WTC11 (cell line): ENCODE results near the gene CHPF. TPM values are rescaled to one million over a fixed set of nuclear protein-coding genes. Genes with fewer than 3 reads are reported as not detected.
A peak's percentile ranks its signal among the peaks of the same experiment; 100 is the strongest.

Experiments used
- AR ChIP-seq: fragments of 250-450 bp; sonication (Bioruptor Pico); IDR thresholded peaks from 2 replicates; pipeline ENCODE4 v1.9.0; 2021; ENCODE audit warnings: mild to moderate bottlenecking
- ATF1 ChIP-seq: sonication (generic); formaldehyde crosslinking; IDR thresholded peaks from 2 replicates; pipeline ENCODE4 v1.8.1; 2023; ENCODE audit warnings: mild to moderate bottlenecking, moderate library complexity, missing genetic modification reagents
- ATF2 ChIP-seq: sonication (generic); formaldehyde crosslinking; IDR thresholded peaks from 2 replicates; pipeline ENCODE4 v1.8.1; 2022; ENCODE audit warnings: low read depth, missing genetic modification reagents, borderline replicate concordance
- CREB1 ChIP-seq: sonication (generic); formaldehyde crosslinking; IDR thresholded peaks from 2 replicates; pipeline ENCODE4 v1.8.0; 2023; ENCODE audit warnings: mild to moderate bottlenecking, missing genetic modification reagents
- FOXJ3 ChIP-seq: sonication (generic); formaldehyde crosslinking; IDR thresholded peaks from 2 replicates; pipeline ENCODE4 v1.9.0; 2021; ENCODE audit warnings: missing genetic modification reagents, mild to moderate bottlenecking, borderline replicate concordance
- FOXK1 ChIP-seq: sonication (generic); formaldehyde crosslinking; IDR thresholded peaks from 2 replicates; pipeline ENCODE4 v1.8.0; 2022; ENCODE audit warnings: mild to moderate bottlenecking, moderate library complexity, missing genetic modification reagents
- FOXP1 ChIP-seq: sonication (generic); formaldehyde crosslinking; IDR thresholded peaks from 2 replicates; pipeline ENCODE4 v1.8.0; 2022; ENCODE audit warnings: missing genetic modification reagents, mild to moderate bottlenecking, moderate library complexity, borderline replicate concordance
- GRHL2 ChIP-seq: fragments of 250-450 bp; sonication (Bioruptor Pico); IDR thresholded peaks from 2 replicates; pipeline ENCODE4 v1.8.0; 2022; ENCODE audit warnings: mild to moderate bottlenecking, moderate library complexity; ENCODE audit not compliant: insufficient replicate concordance, severe bottlenecking
- MLX ChIP-seq: sonication (generic); formaldehyde crosslinking; IDR thresholded peaks from 2 replicates; pipeline ENCODE4 v1.8.1; 2023; ENCODE audit warnings: mild to moderate bottlenecking, missing genetic modification reagents, moderate library complexity
- MYBL2 ChIP-seq: sonication (generic); formaldehyde crosslinking; IDR thresholded peaks from 2 replicates; pipeline ENCODE4 v1.8.1; 2023; ENCODE audit warnings: mild to moderate bottlenecking, moderate library complexity, missing genetic modification reagents
- NFYB ChIP-seq: sonication (generic); formaldehyde crosslinking; conservative IDR thresholded peaks from 2 replicates; pipeline ENCODE4 v1.8.0; 2022; ENCODE audit warnings: low read depth, missing genetic modification reagents
- NR2C2 ChIP-seq: sonication (generic); formaldehyde crosslinking; IDR thresholded peaks from 2 replicates; pipeline ENCODE4 v1.8.0; 2022; ENCODE audit warnings: mild to moderate bottlenecking, missing genetic modification reagents
- OVOL2 ChIP-seq: fragments of 250-450 bp; sonication (Bioruptor Pico); IDR thresholded peaks from 2 replicates; pipeline ENCODE4 v1.9.0; 2021; ENCODE audit warnings: mild to moderate bottlenecking, borderline replicate concordance
- RELA ChIP-seq: sonication (generic); formaldehyde crosslinking; IDR thresholded peaks from 2 replicates; pipeline ENCODE4 v1.8.1; 2022; ENCODE audit warnings: missing genetic modification reagents, mild to moderate bottlenecking, borderline replicate concordance
- SOX15 ChIP-seq: fragments of 250-450 bp; sonication (Bioruptor Pico); IDR thresholded peaks from 2 replicates; pipeline ENCODE4 v1.9.0; 2021; ENCODE audit warnings: mild to moderate bottlenecking
- TCF7 ChIP-seq: sonication (generic); formaldehyde crosslinking; IDR thresholded peaks from 2 replicates; pipeline ENCODE4 v1.8.0; 2022; ENCODE audit warnings: mild to moderate bottlenecking, low read depth, missing genetic modification reagents, moderate library complexity
- ZNF219 ChIP-seq: sonication (generic); formaldehyde crosslinking; IDR thresholded peaks from 2 replicates; pipeline ENCODE4 v1.8.0; 2023; ENCODE audit warnings: missing genetic modification reagents, mild to moderate bottlenecking, borderline replicate concordance
- ZNF232 ChIP-seq: sonication (generic); formaldehyde crosslinking; IDR thresholded peaks from 2 replicates; pipeline ENCODE4 v1.8.0; 2022; ENCODE audit warnings: mild to moderate bottlenecking, missing genetic modification reagents
- ZNF281 ChIP-seq: sonication (generic); formaldehyde crosslinking; IDR thresholded peaks from 2 replicates; pipeline ENCODE4 v1.8.0; 2023; ENCODE audit warnings: mild to moderate bottlenecking, missing genetic modification reagents
- ZNF396 ChIP-seq: fragments of 250-450 bp; sonication (Bioruptor Pico); IDR thresholded peaks from 2 replicates; pipeline ENCODE4 v1.8.0; 2021; ENCODE audit warnings: mild to moderate bottlenecking, moderate library complexity, borderline replicate concordance
- ZNF416 ChIP-seq: fragments of 250-450 bp; sonication (Bioruptor Pico); IDR thresholded peaks from 2 replicates; pipeline ENCODE4 v1.9.0; 2021; ENCODE audit warnings: mild to moderate bottlenecking, inconsistent platforms
- ZNF423 ChIP-seq: fragments of 250-450 bp; sonication (Bioruptor Pico); IDR thresholded peaks from 2 replicates; pipeline ENCODE4 v2.1.2; 2022; ENCODE audit warnings: mild to moderate bottlenecking, moderate library complexity
- total RNA-seq: library from RNA; stranded (reverse); gene quantifications from 3 replicates; pipeline ENCODE4 v1.2.3, GENCODE V29; 2021
- TF ChIP-seq, protein P1 (sequence below): sonication (generic); formaldehyde crosslinking; IDR thresholded peaks from 2 replicates; pipeline ENCODE4 v1.8.0; 2022; ENCODE audit warnings: mild to moderate bottlenecking, missing genetic modification reagents
- TF ChIP-seq, protein P2 (sequence below): sonication (generic); formaldehyde crosslinking; IDR thresholded peaks from 2 replicates; pipeline ENCODE4 v1.8.1; 2023; ENCODE audit warnings: mild to moderate bottlenecking, missing genetic modification reagents, borderline replicate concordance
- TF ChIP-seq, protein P3 (sequence below): sonication (generic); formaldehyde crosslinking; IDR thresholded peaks from 2 replicates; pipeline ENCODE4 v1.8.0; 2022; ENCODE audit warnings: mild to moderate bottlenecking, missing genetic modification reagents

CHPF gene
- total RNA-seq, 1 experiment from 2014 or later: 97.0 TPM

DNA sequence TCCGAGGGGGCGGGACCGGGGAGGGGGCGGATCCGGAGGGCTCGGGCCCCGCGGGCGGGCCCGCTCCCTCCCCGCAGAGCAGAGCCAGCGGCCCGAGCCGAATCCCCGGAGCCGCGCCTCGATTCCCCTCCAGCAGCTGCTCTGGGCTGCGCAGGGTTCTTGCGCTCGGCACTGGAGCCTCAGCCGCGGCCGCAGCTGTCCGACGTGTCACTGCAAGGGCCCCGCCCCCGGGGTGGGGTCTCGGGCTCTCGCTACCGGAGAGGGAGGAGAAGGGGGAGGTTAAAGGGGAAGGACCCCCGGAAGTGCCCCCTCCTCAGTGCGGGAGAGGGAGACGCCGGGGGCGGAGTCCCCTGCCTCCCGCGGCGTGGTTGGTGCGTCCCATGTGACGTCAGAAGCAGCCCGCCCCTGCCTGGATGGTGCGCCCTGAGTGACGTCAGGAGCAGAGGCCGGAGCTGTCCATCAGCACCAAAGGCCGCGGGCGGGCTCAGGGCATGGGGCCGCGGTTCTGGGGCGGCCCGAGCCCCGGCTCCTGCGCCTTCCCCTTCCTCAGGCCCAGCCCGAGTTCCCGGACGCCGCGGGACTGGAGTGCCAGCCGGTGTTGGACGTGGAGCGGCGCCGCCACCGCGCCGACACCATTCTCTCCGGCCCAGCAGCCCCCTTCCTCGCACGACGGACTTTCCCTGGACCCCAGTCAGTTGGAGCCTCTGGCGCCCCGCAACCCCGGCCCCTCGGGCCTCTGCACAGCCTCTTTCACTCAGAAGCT lies at the start of gene CHPF, which contains the start of gene TMEM198 (continued):
- TF ChIP-seq ATF2 (no peak), MYBL2 (peak; percentile 67; the same call in 1 of the 2 replicates), FOXJ3 (no peak), TCF7 (CRISPR knock-in tag) (no peak), FOXK1 (CRISPR knock-in tag) (peak; percentile 93; the same call in 1 of the 2 replicates), RELA (CRISPR knock-in tag) (no peak), CREB1 (CRISPR knock-in tag) (no peak), GRHL2 (CRISPR knock-in tag) (no peak), NFYB (CRISPR knock-in tag) (peak; percentile 47), ZNF281 (CRISPR knock-in tag) (no peak), SOX15 (CRISPR knock-in tag) (no peak), ATF1 (CRISPR knock-in tag) (peak; percentile 36; the same call in 1 of the 2 replicates), OVOL2 (CRISPR knock-in tag) (no peak), ZNF396 (CRISPR knock-in tag) (no peak), AR (CRISPR knock-in tag) (no peak), ZNF219 (CRISPR knock-in tag) (no peak), ZNF416 (no peak), NR2C2 (CRISPR knock-in tag) (no peak), MLX (CRISPR knock-in tag) (no peak), ZNF423 (no peak), FOXP1 (peak; percentile 88), ZNF232 (CRISPR knock-in tag) (no peak; the same call in 1 of the 2 replicates)
- TF ChIP-seq, protein P1, sequence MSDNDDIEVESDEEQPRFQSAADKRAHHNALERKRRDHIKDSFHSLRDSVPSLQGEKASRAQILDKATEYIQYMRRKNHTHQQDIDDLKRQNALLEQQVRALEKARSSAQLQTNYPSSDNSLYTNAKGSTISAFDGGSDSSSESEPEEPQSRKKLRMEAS (CRISPR knock-in tag): 0 out of 2 replicates have a peak, but pooled peaks have one; percentile 18
- TF ChIP-seq, protein P2, sequence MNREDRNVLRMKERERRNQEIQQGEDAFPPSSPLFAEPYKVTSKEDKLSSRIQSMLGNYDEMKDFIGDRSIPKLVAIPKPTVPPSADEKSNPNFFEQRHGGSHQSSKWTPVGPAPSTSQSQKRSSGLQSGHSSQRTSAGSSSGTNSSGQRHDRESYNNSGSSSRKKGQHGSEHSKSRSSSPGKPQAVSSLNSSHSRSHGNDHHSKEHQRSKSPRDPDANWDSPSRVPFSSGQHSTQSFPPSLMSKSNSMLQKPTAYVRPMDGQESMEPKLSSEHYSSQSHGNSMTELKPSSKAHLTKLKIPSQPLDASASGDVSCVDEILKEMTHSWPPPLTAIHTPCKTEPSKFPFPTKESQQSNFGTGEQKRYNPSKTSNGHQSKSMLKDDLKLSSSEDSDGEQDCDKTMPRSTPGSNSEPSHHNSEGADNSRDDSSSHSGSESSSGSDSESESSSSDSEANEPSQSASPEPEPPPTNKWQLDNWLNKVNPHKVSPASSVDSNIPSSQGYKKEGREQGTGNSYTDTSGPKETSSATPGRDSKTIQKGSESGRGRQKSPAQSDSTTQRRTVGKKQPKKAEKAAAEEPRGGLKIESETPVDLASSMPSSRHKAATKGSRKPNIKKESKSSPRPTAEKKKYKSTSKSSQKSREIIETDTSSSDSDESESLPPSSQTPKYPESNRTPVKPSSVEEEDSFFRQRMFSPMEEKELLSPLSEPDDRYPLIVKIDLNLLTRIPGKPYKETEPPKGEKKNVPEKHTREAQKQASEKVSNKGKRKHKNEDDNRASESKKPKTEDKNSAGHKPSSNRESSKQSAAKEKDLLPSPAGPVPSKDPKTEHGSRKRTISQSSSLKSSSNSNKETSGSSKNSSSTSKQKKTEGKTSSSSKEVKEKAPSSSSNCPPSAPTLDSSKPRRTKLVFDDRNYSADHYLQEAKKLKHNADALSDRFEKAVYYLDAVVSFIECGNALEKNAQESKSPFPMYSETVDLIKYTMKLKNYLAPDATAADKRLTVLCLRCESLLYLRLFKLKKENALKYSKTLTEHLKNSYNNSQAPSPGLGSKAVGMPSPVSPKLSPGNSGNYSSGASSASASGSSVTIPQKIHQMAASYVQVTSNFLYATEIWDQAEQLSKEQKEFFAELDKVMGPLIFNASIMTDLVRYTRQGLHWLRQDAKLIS: no peak
- TF ChIP-seq, protein P3, sequence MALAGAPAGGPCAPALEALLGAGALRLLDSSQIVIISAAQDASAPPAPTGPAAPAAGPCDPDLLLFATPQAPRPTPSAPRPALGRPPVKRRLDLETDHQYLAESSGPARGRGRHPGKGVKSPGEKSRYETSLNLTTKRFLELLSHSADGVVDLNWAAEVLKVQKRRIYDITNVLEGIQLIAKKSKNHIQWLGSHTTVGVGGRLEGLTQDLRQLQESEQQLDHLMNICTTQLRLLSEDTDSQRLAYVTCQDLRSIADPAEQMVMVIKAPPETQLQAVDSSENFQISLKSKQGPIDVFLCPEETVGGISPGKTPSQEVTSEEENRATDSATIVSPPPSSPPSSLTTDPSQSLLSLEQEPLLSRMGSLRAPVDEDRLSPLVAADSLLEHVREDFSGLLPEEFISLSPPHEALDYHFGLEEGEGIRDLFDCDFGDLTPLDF (CRISPR knock-in tag): no peak
